ENCODE data around the gene HDAC4.
"Not testable (repeated sequence)": the region's sequence is repeated elsewhere in the genome, so short reads cannot be mapped to it uniquely, and the experiment has no call there.

The HDAC4 gene

GRCh38 chr2:239047420-239047819 is 353.4 kb downstream of the HDAC4 start:
- no peak for DNase-seq (ENCODE audit: low read depth in 2 of 2)

GRCh38 chr2:239046822-239047221 is 354.0 kb downstream of the HDAC4 start:
- DNase-seq (ENCODE audit: low read depth in 2 of 2), result no peak

DNA sequence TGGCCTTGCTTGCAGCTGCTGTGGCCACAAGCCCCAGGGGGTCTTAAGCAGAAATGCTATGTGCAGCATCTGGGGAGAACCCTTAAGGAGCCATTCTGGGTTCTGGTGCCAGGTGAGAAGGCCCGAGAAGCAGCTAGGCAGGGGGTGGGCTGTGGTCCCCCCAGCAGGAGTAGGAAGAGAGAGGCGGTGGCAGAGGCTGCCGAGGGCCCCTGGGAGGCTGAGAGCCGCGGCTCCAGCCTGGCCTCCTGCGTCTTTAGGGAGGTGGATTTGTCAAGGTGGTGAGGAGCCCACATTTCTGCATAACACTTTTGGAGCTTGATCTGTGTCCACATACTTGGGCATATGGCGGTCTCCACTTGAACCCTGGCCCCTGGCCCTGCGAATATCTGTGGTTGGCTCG is 356.5 kb downstream of the HDAC4 start:
- no peak for DNase-seq (ENCODE audit: low read depth in 2 of 2)

GRCh38 chr2:239043326-239043725 is 357.5 kb downstream of the HDAC4 start:
- DNase-seq (ENCODE audit: low read depth in 2 of 2), result no peak

DNA sequence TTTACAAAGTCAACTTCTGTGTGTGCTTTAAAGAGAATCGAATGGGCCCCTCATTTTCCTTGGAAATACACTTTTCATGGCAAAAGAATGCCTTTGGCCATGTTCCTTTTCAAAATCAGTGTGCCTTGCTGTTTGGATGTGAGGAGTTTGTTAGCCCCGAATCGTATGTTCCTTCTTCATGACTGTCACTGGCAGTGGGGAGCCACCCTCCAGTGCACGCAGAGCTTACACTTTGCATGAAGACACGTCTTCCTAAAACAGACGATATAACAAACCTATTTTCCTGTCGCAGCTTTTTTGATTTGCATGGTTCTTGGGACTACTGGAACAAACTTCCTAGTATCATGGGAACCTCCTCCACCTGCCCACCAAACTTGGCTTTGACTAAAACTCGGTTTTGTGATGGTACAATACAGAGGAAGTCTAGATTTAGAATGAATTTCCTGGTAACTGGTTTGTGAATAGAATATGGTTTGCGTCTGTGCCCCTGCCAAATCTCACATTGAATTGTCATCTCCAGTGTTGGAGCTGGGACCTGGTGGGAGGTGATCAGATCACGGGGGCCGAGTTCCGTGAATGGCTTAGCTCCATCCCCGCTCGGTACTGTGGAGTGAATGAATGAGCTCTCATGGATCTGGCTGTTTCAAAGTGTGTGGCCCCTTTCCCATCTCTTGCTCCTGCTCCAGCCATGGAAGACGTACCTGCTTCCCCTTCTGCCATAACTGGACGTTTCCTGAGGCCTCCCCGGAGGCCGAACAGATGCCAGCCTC is 358.1 kb downstream of the HDAC4 start:
- no peak for DNase-seq (ENCODE audit: low read depth in 2 of 2)

DNA sequence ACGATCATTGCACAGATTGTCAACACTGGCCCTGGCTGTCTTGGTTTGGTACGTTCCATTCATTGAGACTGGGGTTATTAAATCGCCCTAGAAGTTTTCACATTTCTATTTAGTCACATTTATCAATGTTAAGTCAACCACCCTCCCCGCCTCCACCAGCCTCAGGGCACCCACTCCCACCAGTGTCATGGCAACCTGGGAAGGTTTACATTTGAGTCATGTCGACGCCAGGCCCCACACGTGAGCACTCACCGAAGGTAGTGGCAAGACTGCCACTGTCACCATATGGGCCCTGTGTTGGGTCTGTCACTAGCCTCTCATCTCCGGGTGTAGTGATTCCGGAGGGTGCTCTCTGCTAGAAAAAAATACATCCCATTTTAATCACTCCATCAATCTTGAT is 358.8 kb downstream of the HDAC4 start:
- no peak for DNase-seq (ENCODE audit: low read depth in 2 of 2)

GRCh38 chr2:239041062-239041461 is 359.8 kb downstream of the HDAC4 start:
- DNase-seq (ENCODE audit: low read depth in 2 of 2), result no peak

- DNase-seq (ENCODE audit: low read depth in 2 of 2), result no peak
Observed at GRCh38 chr2:239040152-239040761, 360.6 kb downstream of the HDAC4 start.

DNA sequence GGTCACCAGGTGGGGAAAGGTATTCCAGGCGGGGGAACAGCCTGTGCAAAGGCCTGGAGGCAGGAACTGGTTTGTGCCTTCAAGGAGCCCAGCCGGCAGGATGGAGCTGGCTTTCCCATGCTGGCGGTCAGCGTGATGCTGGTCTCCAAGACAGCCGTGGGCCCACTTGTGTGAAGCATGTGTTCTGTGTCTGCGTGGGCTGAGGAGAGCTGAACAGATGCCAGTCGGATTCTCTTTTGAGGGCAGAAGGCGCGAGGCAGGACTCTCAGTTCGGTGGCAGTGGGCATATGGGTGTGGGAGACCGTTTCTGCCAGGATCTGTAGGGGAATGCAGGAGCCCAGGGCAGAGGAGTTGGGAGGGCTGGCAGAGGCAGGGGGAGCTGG is 361.4 kb downstream of the HDAC4 start:
- no peak for DNase-seq (ENCODE audit: low read depth in 2 of 2)

GRCh38 chr2:239038773-239039478 is 361.9 kb downstream of the HDAC4 start:
- DNase-seq (ENCODE audit: low read depth in 2 of 2), result no peak

DNA sequence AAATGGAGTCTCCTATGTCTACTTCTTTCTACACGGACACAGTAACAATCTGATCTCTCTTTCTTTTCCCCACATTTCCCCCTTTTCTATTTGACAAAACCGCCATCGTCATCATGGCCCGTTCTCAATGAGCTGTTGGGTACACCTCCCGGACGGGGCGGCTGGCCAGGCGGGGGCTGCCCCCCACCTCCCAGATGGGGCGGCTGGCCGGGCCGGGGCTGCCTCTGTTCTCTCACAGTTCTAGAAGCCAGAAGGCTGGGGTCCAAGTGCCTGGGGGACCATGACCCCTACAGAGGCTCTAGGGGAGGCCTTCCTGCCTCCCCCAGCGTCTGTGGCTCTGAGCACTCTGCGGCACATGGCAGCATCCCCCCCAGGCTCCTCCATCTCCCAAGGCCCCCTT is 362.5 kb downstream of the HDAC4 start:
- not testable (repeated sequence) for DNase-seq (ENCODE audit: low read depth in 2 of 2)

DNA sequence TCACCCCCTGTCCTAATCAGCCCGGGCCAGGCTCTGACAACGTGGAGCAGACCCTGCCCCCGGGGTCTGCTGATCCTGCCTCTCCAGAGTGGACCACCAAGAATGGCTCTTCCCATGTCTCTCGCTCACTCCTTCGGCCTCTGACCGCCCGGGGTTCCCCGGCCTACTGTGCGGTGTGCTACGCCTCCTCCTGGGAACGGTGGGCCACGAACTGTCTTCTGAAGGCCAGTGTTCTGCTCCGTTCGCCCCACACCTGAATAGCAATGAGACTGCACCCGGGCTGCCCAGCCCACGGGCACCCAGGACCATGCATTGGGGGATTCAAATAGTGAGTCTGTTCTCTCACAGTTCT is 363.3 kb downstream of the HDAC4 start:
- no peak for DNase-seq (ENCODE audit: low read depth in 2 of 2)

DNA sequence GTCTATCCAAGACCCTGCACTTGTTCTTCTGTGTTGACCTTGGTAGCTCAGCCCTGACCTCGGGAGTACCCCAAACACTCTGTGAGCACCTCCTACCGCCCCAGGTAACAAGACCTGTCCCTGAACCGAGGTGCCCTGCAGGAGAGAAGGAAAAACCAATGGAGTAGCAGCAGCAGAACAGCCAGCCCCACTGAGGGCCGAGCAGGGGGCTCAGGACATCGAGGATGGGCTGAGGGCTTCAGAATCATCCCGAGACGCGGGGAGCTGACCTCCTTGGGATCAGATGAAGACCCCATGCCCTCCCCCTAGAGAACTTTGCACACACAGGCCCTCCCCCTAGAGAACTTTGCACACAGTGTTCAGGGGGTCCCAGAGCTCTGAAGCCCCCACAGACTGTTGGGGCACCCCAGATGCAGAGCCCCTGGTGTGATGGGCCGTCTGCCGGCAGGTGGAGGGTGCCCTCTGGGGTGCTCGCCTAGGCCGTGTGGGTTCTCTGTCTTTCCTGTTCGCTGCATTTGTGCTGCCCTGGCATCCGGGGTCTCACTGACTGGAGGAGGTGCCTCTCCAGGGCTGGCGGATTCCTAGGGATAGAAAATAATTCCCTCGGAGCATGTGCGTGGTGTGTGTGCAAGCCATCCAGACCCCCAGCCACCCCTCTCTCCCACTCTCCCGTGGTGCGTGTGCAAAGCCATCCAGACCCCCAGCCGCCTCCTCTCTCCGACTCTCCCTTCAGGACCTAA is 363.8 kb downstream of the HDAC4 start:
- DNase-seq (ENCODE audit: low read depth in 2 of 2), result no peak

- no peak for DNase-seq (ENCODE audit: low read depth in 2 of 2)
Observed at GRCh38 chr2:239035997-239036731, 364.7 kb downstream of the HDAC4 start.

GRCh38 chr2:239035361-239035814 is 365.4 kb downstream of the HDAC4 start:
- DNase-seq (ENCODE audit: low read depth in 2 of 2), result peak; percentile 17 to 47

GRCh38 chr2:239034561-239035341 is 366.1 kb downstream of the HDAC4 start:
- no peak for DNase-seq (ENCODE audit: low read depth in 2 of 2)

DNA sequence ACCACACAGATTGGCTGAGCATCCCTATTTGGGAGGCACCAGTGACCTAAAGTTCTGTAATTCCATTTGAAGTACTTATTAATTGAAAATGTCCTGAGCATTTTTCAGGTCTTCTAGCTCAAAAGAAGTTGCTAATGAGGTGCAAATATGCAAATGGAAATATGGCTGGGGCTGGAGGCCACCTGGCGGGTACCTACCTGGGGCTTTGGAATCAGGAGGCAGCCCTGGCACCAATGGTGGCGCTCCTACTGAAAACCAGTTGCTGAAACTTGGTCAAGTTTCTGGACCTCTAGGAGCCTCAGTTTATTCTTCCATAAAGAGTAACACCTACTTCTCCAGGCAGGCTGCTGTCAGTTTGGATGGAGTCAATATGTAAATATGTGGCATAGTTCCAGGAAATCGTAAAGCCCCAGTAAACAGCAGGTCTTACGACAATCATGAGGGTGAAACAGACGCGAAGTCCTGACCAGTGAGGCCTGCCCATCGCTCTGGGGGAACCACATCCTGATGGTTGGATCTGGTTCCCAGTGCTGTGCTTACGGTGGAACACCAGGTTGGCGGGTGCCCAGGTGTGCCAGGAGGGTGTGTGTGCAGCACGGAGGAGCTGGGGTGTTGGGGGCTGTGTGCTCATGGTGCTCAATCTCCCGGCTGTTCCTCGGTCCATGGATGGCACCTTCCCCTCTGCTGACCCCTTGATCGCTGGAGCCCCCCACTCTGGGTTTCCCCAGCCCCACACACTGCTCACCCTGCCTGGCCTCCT is 366.8 kb downstream of the HDAC4 start:
- DNase-seq (ENCODE audit: low read depth in 2 of 2), result no peak

DNA sequence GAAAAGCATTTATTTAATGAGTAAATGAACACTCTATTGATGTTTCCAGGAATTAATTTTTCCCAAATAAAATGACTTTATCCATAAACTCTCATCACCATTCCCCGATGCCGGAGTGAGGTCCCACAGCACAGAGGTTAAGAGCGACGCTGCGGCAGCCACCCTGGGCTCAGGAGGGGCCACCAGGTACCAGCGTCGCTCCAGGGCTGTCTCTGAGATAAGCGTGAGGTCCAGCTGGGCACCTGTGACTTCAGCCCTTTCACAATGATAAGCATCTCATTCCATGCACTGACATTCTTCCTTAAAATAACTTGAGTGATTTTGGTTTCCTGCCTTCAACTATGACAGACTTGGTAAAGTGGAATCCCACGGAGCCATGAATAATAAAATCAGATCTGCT is 370.9 kb downstream of the HDAC4 start:
- DNase-seq (ENCODE audit: low read depth in 2 of 2), result no peak

- DNase-seq (ENCODE audit: low read depth in 2 of 2), result no peak
Observed at GRCh38 chr2:239028253-239028619, 372.6 kb downstream of the HDAC4 start.

Data from stimulated activated CD8-positive, alpha-beta memory T cell treated with anti-CD3 and anti-CD28 coated beads, Interleukin-7, amount 100 ng/mL, for 1 hour (primary cell).